Adipocyte (in vitro differentiated cells): ENCODE measurements around the gene TOGARAM2.

Experiments used
- DNase-seq: peaks from one replicate; pipeline ENCODE4 v3.0.0-alpha.2; 2015; ENCODE audit warnings: low read depth
- H3K27me3 ChIP-seq: replicated peaks from 2 replicates; pipeline ENCODE4 v1.7.0; 2013; ENCODE audit warnings: mild to moderate bottlenecking, low read length, moderate library complexity; ENCODE audit not compliant: control insufficient read depth, insufficient read depth
- H3K36me3 ChIP-seq: 2 replicates; pipeline ENCODE4 v1.7.0; 2013; ENCODE audit warnings: low read length, mild to moderate bottlenecking, moderate library complexity; ENCODE audit not compliant: control insufficient read depth, insufficient read depth, severe bottlenecking
- H3K4me1 ChIP-seq: 2 replicates; pipeline ENCODE4 v1.7.0; 2013; ENCODE audit warnings: mild to moderate bottlenecking, low read length, moderate library complexity; ENCODE audit not compliant: control insufficient read depth, insufficient read depth
- H3K4me3 ChIP-seq: 2 replicates; pipeline ENCODE4 v1.7.0; 2013; ENCODE audit warnings: mild to moderate bottlenecking, low read length, moderate library complexity
- H3K9ac ChIP-seq: 2 replicates; pipeline ENCODE4 v1.7.0; 2013; ENCODE audit warnings: mild to moderate bottlenecking, low read length, moderate library complexity
- H3K9me3 ChIP-seq: 2 replicates; pipeline ENCODE4 v1.7.0; 2013; ENCODE audit warnings: mild to moderate bottlenecking, low read length, moderate library complexity; ENCODE audit not compliant: control insufficient read depth

TOGARAM2 gene

DNA sequence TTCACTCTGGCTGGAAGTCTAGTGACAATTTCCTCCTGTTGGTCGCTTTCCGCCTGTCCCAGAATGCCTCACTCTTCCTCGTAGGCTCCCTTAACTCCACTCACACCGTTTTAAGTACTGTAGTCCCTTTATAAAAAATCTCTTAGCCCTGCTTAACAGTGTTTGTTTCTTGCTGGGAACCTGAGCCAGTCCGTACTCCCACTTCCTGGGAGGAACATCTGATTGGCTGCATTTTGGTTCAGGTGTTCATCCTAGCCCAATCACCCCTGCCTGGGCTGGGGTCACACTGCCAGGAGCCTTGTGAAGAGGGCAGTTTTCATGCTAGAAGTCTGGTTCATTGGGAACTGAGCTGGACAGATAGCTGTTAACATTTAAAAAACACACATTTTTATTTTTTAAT is 25.6 kb upstream of the TOGARAM2 start:
- DNase-seq: no peak
- H3K9ac ChIP-seq: no peak overlapping the region
- no peaks in the 10 kb centered on the region for H3K27me3 ChIP-seq
- peaks cover 24% of the 10 kb centered on the region for H3K4me1 ChIP-seq
- no peaks in the 10 kb centered on the region for H3K36me3 ChIP-seq
- H3K9me3 ChIP-seq: no peaks in the 10 kb centered on the region
- no peak overlapping the region for H3K4me3 ChIP-seq

DNA sequence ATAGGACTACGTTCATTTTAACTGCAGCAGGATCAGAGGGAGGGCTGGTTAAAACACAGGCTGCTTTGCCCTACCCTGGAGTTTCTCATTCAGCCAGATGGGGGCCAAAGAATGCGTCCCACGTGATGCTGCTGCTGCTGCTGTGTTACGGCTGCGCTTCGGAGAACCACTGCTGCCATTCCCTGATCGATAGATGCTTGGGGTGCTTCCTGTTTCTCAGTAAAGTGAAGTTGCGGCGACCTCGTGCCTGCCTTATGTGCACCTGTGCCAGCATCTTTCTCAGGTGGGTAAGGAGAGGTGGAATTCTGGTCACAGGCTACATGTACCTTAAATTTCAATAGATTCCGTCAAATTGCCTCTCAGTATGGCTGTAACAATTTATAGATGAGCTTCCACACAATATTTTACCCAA is 24.7 kb upstream of the TOGARAM2 start:
- DNase-seq: peak; percentile 9
- Histone ChIP-seq H3K9ac (no peak overlapping the region), H3K36me3 (no peaks in the 10 kb centered on the region), H3K4me1 (peaks cover 18% of the 10 kb centered on the region), H3K4me3 (peak overlapping the region; percentile 72), H3K9me3 (no peaks in the 10 kb centered on the region), H3K27me3 (no peaks in the 10 kb centered on the region)

DNA sequence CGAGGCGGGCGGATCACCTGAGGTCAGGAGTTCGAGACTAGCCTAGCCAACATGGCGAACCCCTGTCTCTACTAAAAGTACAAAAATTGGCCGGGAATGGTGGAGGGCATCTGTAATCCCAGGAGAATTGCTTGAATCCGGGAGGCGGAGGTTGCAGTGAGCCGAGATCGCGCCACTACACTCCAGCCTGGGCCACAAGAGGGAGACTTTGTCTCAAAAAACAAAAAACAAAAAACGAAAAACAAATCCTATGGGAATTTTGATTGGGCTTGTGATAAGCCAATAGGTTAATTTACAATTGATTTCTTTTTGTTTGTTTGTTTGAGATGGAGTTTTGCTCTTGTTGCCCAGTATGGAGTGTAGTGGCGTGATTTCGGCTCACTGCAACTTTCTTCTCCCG is 24.2 kb upstream of the TOGARAM2 start:
- Histone ChIP-seq H3K4me3 (peak overlapping the region; percentile 72), H3K9ac (no peak overlapping the region), H3K4me1 (peaks cover 15% of the 10 kb centered on the region), H3K36me3 (no peaks in the 10 kb centered on the region), H3K27me3 (no peaks in the 10 kb centered on the region), H3K9me3 (no peaks in the 10 kb centered on the region)
- DNase-seq: no peak

DNA sequence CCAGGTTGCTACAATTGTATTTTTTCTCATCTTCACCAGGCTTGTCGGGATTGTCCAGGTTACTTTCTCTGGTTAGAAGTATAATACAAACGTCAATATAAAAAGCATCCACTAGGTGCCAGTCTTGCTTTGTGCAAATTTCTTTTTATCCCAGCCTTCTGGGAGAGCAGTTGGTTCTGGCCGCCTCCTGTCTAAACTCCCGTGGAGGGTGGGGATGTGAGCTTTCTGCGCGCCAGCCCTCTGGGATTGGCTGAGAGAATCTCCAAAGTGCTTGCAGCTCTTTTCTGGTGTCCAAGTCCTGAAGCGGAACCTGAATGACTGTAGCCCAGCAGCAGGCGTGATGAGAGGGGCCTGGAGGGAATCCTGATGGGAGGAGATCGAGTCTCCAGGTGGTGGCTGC is 22.4 kb upstream of the TOGARAM2 start:
- DNase-seq: peak; percentile 93

DNA sequence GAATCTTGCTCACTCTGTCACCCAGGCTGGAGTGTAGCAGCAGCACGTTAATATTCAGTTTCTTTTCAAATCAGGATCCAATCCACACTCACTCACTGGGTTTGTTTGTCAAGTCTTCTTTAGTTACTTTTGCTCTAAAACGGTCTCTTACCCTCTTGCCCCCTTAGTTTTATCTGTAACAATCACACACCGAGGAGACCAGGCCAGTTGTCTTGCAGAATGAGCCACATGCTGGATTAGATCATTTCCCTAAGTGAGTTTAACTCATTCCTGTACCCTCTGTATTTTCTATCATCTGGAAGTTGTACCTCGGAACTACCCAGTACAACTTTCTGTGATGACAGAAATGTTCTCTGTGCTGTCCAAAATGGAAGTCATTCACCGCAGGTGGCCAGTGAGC is 20.7 kb upstream of the TOGARAM2 start:
- no peaks in the 10 kb centered on the region for H3K9me3 ChIP-seq
- no peaks in the 10 kb centered on the region for H3K27me3 ChIP-seq
- no peak overlapping the region for H3K9ac ChIP-seq
- H3K36me3 ChIP-seq: no peaks in the 10 kb centered on the region
- H3K4me3 ChIP-seq: no peak overlapping the region
- H3K4me1 ChIP-seq: peaks cover 5% of the 10 kb centered on the region
- DNase-seq: no peak

More for the DNA sequence above, 22.4 kb upstream of the TOGARAM2 start:
- Histone ChIP-seq H3K4me3 (peak overlapping the region; percentile 16), H3K4me1 (peaks cover 5% of the 10 kb centered on the region), H3K9me3 (no peaks in the 10 kb centered on the region), H3K27me3 (no peaks in the 10 kb centered on the region), H3K36me3 (no peaks in the 10 kb centered on the region), H3K9ac (no peak overlapping the region)

DNA sequence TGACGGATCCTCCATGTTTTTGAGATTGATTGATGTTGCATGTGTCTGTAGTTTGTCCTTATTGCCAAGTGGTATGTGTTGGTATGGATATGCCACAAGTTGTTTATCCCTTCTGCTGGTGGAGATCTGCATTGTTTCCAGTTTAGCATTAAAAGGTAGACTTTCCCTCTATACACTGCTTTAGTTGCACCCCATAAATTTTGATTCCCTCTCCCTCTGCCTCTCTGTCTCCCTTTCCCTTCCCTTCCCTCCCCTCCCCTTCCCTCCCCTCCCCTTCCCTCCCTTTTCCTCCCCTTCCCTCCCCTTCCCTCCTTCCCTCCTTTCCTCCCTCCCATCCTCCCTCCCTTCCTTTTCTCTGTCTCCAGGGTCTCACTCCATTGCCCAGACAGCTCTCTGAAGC is 18.6 kb upstream of the TOGARAM2 start:
- no peaks in the 10 kb centered on the region for H3K4me1 ChIP-seq

DNA sequence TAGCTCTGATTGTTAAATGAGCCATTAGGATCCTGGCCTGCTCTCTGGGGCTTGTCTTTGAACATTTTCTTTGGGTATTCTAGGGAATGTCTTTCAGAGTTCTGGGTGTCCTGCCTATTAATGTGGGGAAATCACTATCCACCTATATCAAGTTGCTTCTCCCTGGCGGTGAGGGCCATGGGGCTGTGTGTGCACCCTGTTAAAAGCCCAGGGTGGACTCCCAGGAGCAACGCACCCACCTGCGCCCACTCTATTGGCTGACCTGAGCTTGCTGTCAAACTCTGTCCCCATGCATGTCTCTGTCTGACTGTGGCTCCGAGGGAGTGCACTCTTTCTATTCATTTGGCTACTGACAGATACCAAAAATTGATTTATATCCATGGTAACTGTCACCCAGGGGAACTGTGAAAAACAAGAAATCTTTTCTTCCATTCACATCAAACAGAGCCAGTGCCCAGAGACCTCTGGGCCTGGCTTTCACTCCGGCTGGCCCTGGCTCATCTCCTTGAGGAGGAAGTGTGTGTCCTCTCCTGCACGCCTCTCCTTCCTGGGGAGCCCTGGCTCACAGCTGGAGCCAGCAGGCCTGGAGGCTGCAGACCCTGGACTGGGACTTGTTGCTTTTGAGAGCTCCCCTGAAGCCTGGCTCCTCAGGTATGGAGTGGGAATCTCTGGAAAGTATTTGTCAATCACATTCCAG is 10.5 kb upstream of the TOGARAM2 start:
- Histone ChIP-seq H3K4me1 (no peaks in the 10 kb centered on the region), H3K9ac (no peak overlapping the region), H3K36me3 (no peaks in the 10 kb centered on the region), H3K27me3 (peaks cover 6% of the 10 kb centered on the region), H3K4me3 (no peak overlapping the region), H3K9me3 (peaks cover 5% of the 10 kb centered on the region)
- DNase-seq: no peak

More for the DNA sequence above, 18.6 kb upstream of the TOGARAM2 start:
- Histone ChIP-seq H3K9ac (no peak overlapping the region), H3K4me3 (no peak overlapping the region), H3K27me3 (no peaks in the 10 kb centered on the region), H3K9me3 (no peaks in the 10 kb centered on the region), H3K36me3 (no peaks in the 10 kb centered on the region)
- no peak for DNase-seq

DNA sequence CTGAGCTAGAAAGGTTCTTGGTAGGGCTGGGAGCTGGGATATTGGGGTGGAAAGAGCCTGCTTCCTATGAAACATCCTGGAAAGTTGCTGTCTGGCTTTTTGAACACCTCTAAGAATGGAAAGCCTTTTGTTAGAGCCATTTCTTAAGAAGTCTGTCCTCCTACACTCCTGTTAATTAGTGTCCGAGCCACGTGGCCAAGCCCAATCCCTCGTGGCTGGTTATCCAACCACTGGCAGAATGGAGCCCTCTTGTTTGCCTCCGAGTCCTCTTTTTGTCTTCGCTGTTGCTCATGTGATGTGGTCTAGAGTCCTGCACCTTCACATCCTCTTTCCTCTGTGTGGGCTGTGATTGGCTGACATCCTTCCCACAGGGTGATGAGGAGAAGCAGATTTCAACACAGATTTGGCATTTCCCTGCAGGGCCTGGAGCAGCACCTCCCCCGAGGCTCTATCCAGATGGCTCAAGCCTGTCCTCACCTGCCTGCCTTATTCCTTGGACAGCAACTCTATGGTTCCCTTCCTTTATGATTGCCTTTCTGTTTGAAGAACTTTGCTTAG is 8.2 kb upstream of the TOGARAM2 start:
- DNase-seq: no peak
- Histone ChIP-seq H3K9ac (no peak overlapping the region), H3K9me3 (peaks cover 5% of the 10 kb centered on the region), H3K27me3 (peaks cover 6% of the 10 kb centered on the region), H3K36me3 (no peaks in the 10 kb centered on the region), H3K4me1 (no peaks in the 10 kb centered on the region), H3K4me3 (no peak overlapping the region)

DNA sequence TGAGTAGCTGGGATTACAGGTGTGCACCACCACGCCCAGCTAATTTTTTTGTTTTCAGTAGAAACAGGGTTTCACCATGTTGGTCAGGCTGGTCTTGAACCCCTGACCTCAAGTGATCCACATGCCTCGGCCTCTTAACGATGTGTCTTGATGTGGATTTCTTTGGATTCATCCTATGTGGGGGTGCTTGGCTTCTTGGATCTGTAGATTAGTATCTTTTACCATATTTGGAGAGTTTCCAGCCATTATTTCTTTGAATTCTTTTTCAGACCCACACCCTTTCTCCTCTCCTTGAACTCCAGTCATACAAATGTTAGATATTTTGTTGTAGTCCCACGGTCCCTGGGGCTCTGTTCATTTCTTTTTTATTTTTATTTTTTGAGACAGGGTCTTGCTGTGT is 6.8 kb upstream of the TOGARAM2 start:
- H3K9ac ChIP-seq: no peak overlapping the region
- no peak overlapping the region for H3K4me3 ChIP-seq
- H3K36me3 ChIP-seq: no peaks in the 10 kb centered on the region
- H3K9me3 ChIP-seq: peaks cover 5% of the 10 kb centered on the region
- H3K4me1 ChIP-seq: no peaks in the 10 kb centered on the region
- no peak for DNase-seq
- peaks cover 6% of the 10 kb centered on the region for H3K27me3 ChIP-seq

DNA sequence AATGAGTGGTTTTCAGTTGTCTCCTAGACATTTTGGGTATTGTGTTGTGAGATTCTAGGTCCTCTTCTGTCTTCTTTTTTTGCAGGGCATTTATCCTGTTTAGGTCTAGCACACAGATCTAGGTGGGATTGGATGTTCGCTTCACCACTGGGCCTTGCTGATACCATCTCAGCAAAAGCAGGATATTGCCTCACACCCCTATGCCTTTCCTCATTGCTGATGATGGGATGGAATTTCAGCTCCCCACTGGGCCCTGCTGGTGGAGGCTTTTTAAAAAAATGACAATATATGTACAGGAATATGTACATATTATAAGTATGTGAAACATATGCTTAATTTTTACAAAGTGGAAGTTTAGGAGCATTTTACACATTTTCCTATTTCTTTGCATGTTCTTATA is 5.4 kb upstream of the TOGARAM2 start:
- no peaks in the 10 kb centered on the region for H3K4me1 ChIP-seq
- H3K27me3 ChIP-seq: peaks cover 12% of the 10 kb centered on the region
- H3K9ac ChIP-seq: no peak overlapping the region
- H3K36me3 ChIP-seq: no peaks in the 10 kb centered on the region
- H3K4me3 ChIP-seq: no peak overlapping the region
- peaks cover 5% of the 10 kb centered on the region for H3K9me3 ChIP-seq
- peak; percentile 39 for DNase-seq

DNA sequence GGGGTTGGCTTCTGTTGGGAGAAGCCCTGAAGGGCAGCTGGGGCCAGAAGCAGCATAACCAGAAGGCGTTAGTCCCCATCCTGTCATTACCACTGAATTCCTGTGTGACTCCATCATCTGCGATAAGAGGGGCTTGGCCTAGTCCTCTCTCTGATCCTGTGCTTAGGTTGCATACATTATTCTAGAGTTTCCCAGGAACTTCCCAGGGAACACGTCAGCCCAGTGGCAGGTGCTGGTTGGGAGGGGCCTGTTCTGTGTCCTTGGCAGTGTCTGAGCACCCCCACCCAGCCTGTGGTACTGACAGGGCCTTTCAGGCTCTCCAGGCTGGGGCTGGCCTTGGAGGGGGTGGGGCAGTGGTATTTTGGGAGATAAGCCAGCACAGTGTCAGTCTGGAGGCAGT is 4.5 kb upstream of the TOGARAM2 start:
- Histone ChIP-seq H3K4me1 (no peaks in the 10 kb centered on the region), H3K9ac (no peak overlapping the region), H3K27me3 (peaks cover 17% of the 10 kb centered on the region), H3K4me3 (no peak overlapping the region), H3K36me3 (no peaks in the 10 kb centered on the region), H3K9me3 (peaks cover 5% of the 10 kb centered on the region)
- no peak for DNase-seq
